ENCODE data around the gene INPP5D. TPM values are rescaled to one million over a fixed set of nuclear protein-coding genes. Genes with fewer than 3 reads are reported as not detected.

Gene INPP5D
- total and polyA plus RNA-seq, 4 donors, result 2.9 to 18.8 (median 6.6) TPM

- Histone ChIP-seq H3K9ac (ENCODE audit: low read depth in 1 of 2, low read length in 2 of 2) (no peak overlapping the region), H3K27ac (ENCODE audit: low read depth in 1 of 2, low read length in 2 of 2) (no peak overlapping the region), H3K9me3 (ENCODE audit: control insufficient read depth in 4 of 4, low read length in 3 of 4) (no peaks in the 10 kb centered on the region), H3K4me1 (ENCODE audit: control insufficient read depth in 4 of 4, insufficient read depth in 4 of 4, low read length in 3 of 4) (no peaks in the 10 kb centered on the region), H3K36me3 (ENCODE audit: control insufficient read depth in 4 of 4, insufficient read depth in 3 of 4, low read depth in 1 of 4, low read length in 3 of 4) (no peaks in the 10 kb centered on the region), H3K27me3 (ENCODE audit: control insufficient read depth in 4 of 4, insufficient read depth in 4 of 4, low read length in 3 of 4) (no peaks in the 10 kb centered on the region), H3K4me3 (ENCODE audit: low read depth in 1 of 3, low read length in 3 of 3) (no peak overlapping the region)
- 95% methylated on average over 37 of the region's 37 CpGs for WGBS
- TF ChIP-seq CTCF (IDR thresholded peaks at IDR 0.05; ENCODE audit: low read depth, low read length, missing input control) (no peak), YY1 (IDR thresholded peaks at IDR 0.05) (no peak), ATF3 (IDR thresholded peaks at IDR 0.05) (no peak), GABPA (IDR thresholded peaks at IDR 0.05 in 1 of 2, conservative IDR thresholded peaks at IDR 0.05 in 1 of 2) (no peak), FOXA2 (IDR thresholded peaks at IDR 0.05) (no peak), HNF4A (conservative IDR thresholded peaks at IDR 0.05) (no peak), NR2F2 (IDR thresholded peaks at IDR 0.05) (no peak), JUND (IDR thresholded peaks at IDR 0.05) (no peak), ZBTB33 (IDR thresholded peaks at IDR 0.05) (no peak), RXRA (IDR thresholded peaks at IDR 0.05) (no peak), EGR1 (IDR thresholded peaks at IDR 0.05; ENCODE audit: low read depth in 2 of 2) (no peak), REST (IDR thresholded peaks at IDR 0.05) (no peak), SP1 (IDR thresholded peaks at IDR 0.05) (no peak), HNF4G (IDR thresholded peaks at IDR 0.05) (no peak), FOXA1 (IDR thresholded peaks at IDR 0.05) (no peak), MAX (IDR thresholded peaks at IDR 0.05) (no peak), TAF1 (conservative IDR thresholded peaks at IDR 0.05) (no peak), RAD21 (IDR thresholded peaks at IDR 0.05) (no peak)
- DNase-seq (ENCODE audit: low spot score), result no peak
Observed at GRCh38 chr2:233034091-233034882, 25.9 kb upstream of the INPP5D start.

All from liver (tissue), 9 donors.